IMR-90 (cell line): ENCODE results near the gene SPEF2. TPM values are rescaled to one million over a fixed set of nuclear protein-coding genes. Genes with fewer than 3 reads are reported as not detected.

ENCODE experiments used
- ATAC-seq: fragments of 200-7000 bp; cut with Tn5 transposase; 2 replicates; pipeline ENCODE4 v1.9.1; 2020; ENCODE audit warnings: low read depth, mild to moderate bottlenecking, moderate library complexity
- BruUV-seq: library from RNA; stranded (reverse); fragments of 400-500 nt; replicated peaks from 2 replicates; lab custom pipeline; 2021; lab: Mats Ljungman, UMichigan
- CTCF ChIA-PET: fragments of 300-600 bp; formaldehyde crosslinking; extraction: SDS; loops from one replicate; lab custom pipeline; 2021; ENCODE audit warnings: antibody characterized with exemption; lab: Yijun Ruan, JAX
- POLR2A ChIA-PET: fragments of 300-600 bp; sonication (Branson Sonifier 250); formaldehyde crosslinking; loops from one replicate; lab custom pipeline; 2022; ENCODE audit warnings: antibody characterized with exemption; ENCODE audit not compliant: unreplicated experiment; lab: Charles Lee
- DNase-seq: peaks from one replicate; pipeline ENCODE4 v3.0.0; 2013
- H2AFZ ChIP-seq: replicated peaks from 2 replicates; pipeline ENCODE3; 2013; ENCODE audit warnings: low read length, mild to moderate bottlenecking; ENCODE audit not compliant: poor library complexity
- H2AK5ac ChIP-seq: 2 replicates; pipeline ENCODE4 v1.6.1; 2013; ENCODE audit warnings: low read depth, low read length, inconsistent platforms
- H2AK9ac ChIP-seq: replicated peaks from 2 replicates; pipeline ENCODE3; 2013; ENCODE audit warnings: mild to moderate bottlenecking, low read depth, low read length, moderate library complexity; ENCODE audit not compliant: poor library complexity
- H2BK120ac ChIP-seq: 2 replicates; pipeline ENCODE4 v1.6.1; 2013; ENCODE audit warnings: low read depth, low read length, inconsistent platforms
- H2BK15ac ChIP-seq: 3 replicates; pipeline ENCODE4 v1.6.1; 2013; ENCODE audit warnings: low read depth, low read length, inconsistent platforms
- H2BK20ac ChIP-seq: 2 replicates; pipeline ENCODE4 v1.6.1; 2013; ENCODE audit warnings: low read depth, mild to moderate bottlenecking, inconsistent platforms, low read length, moderate library complexity
- H2BK5ac ChIP-seq: 2 replicates; pipeline ENCODE4 v1.6.1; 2013; ENCODE audit warnings: mild to moderate bottlenecking, low read depth, low read length, inconsistent platforms; ENCODE audit not compliant: poor library complexity, severe bottlenecking
- H3K14ac ChIP-seq: replicated peaks from 2 replicates; pipeline ENCODE4 v1.6.1; 2013; ENCODE audit warnings: low read depth, low read length, inconsistent platforms
- H3K18ac ChIP-seq: 2 replicates; pipeline ENCODE4 v1.6.1; 2013; ENCODE audit warnings: low read depth, low read length, control low read depth
- H3K23ac ChIP-seq: 2 replicates; pipeline ENCODE4 v1.6.1; 2013; ENCODE audit warnings: low read depth, low read length, inconsistent platforms
- H3K27ac ChIP-seq: 2 replicates; pipeline ENCODE4 v1.5.1; 2013; ENCODE audit warnings: mild to moderate bottlenecking, control low read depth, low read length; ENCODE audit not compliant: insufficient read depth
- H3K27me3 ChIP-seq: 2 replicates; pipeline ENCODE4 v1.6.1; 2013; ENCODE audit warnings: low read length; ENCODE audit not compliant: control insufficient read depth, insufficient read depth
- H3K36me3 ChIP-seq: 2 replicates; pipeline ENCODE4 v1.6.1; 2013; ENCODE audit warnings: low read length, mixed read lengths; ENCODE audit not compliant: control insufficient read depth, insufficient read depth
- H3K4ac ChIP-seq: 2 replicates; pipeline ENCODE4 v1.6.1; 2013; ENCODE audit warnings: low read depth, low read length, inconsistent platforms
- H3K4me1 ChIP-seq: 2 replicates; pipeline ENCODE4 v1.6.1; 2013; ENCODE audit warnings: low read length, mixed read lengths; ENCODE audit not compliant: control insufficient read depth, insufficient read depth
- H3K4me2 ChIP-seq: 2 replicates; pipeline ENCODE4 v1.6.1; 2013; ENCODE audit warnings: low read depth, mild to moderate bottlenecking, control low read depth, low read length, moderate library complexity
- H3K4me3 ChIP-seq: 2 replicates; pipeline ENCODE4 v1.5.1; 2013; ENCODE audit warnings: low read depth, mild to moderate bottlenecking, control low read depth, low read length, moderate library complexity; ENCODE audit not compliant: insufficient read depth
- H3K56ac ChIP-seq: 2 replicates; pipeline ENCODE4 v1.6.1; 2013; ENCODE audit warnings: low read length, inconsistent platforms; ENCODE audit not compliant: insufficient read depth; ENCODE audit errors: extremely low read depth
- H3K79me1 ChIP-seq, 2 experiments: 2 replicates each; pipeline ENCODE4 v1.6.1; 2013; ENCODE audit warnings: low read length in 2 of 2, inconsistent platforms in 1 of 2, low read depth in 1 of 2
- H3K9ac ChIP-seq: 2 replicates; pipeline ENCODE4 v1.6.1; 2013; ENCODE audit warnings: low read depth, low read length, control low read depth
- H3K9me1 ChIP-seq: 2 replicates; pipeline ENCODE4 v1.6.1; 2013; ENCODE audit warnings: low read length, inconsistent platforms; ENCODE audit not compliant: insufficient read depth
- H3K9me3 ChIP-seq: 2 replicates; pipeline ENCODE4 v1.6.1; 2013; ENCODE audit warnings: low read length; ENCODE audit not compliant: control insufficient read depth, insufficient read depth
- H4K20me1 ChIP-seq: 2 replicates; pipeline ENCODE4 v1.6.1; 2013; ENCODE audit warnings: low read length, inconsistent platforms; ENCODE audit not compliant: insufficient read depth
- H4K5ac ChIP-seq: 2 replicates; pipeline ENCODE4 v1.6.1; 2013; ENCODE audit warnings: mild to moderate bottlenecking, low read depth, low read length, control low read depth
- H4K8ac ChIP-seq, 2 experiments: 2 replicates each; pipeline ENCODE4 v1.6.1; 2013; ENCODE audit warnings: low read depth in 2 of 2, low read length in 2 of 2, control low read depth in 1 of 2, inconsistent platforms in 1 of 2
- H4K91ac ChIP-seq: 2 replicates; pipeline ENCODE4 v1.6.1; 2013; ENCODE audit warnings: low read depth, low read length, inconsistent platforms; ENCODE audit not compliant: insufficient read depth
- BHLHE40 ChIP-seq: fragments of 150-350 bp; IDR thresholded peaks from 2 replicates; pipeline ENCODE4 v1.6.1; 2016; ENCODE audit warnings: mild to moderate bottlenecking, low read depth, low read length
- CEBPB ChIP-seq: IDR thresholded peaks from 2 replicates; pipeline ENCODE4 v1.6.1; 2012; ENCODE audit warnings: low read depth, low read length, improper control_type of control experiment
- CHD1 ChIP-seq: IDR thresholded peaks from 2 replicates; pipeline ENCODE4 v1.6.1; 2012; ENCODE audit warnings: low read depth, low read length, improper control_type of control experiment
- CTCF ChIP-seq: conservative IDR thresholded peaks from 2 replicates; pipeline ENCODE4 v1.5.1; 2012; ENCODE audit warnings: mild to moderate bottlenecking, low read depth, low read length, improper control_type of control experiment
- ELK1 ChIP-seq: fragments of 150-350 bp; IDR thresholded peaks from 2 replicates; pipeline ENCODE4 v1.6.1; 2016; ENCODE audit warnings: low read depth, mild to moderate bottlenecking, low read length, moderate library complexity, borderline replicate concordance
- MAFK ChIP-seq: IDR thresholded peaks from 2 replicates; pipeline ENCODE4 v1.6.1; 2012; ENCODE audit warnings: low read depth, low read length, improper control_type of control experiment
- MAZ ChIP-seq: IDR thresholded peaks from 2 replicates; pipeline ENCODE4 v1.6.1; 2012; ENCODE audit warnings: low read depth, mild to moderate bottlenecking, low read length, improper control_type of control experiment, moderate library complexity, borderline replicate concordance
- MXI1 ChIP-seq: IDR thresholded peaks from 2 replicates; pipeline ENCODE4 v1.6.1; 2012; ENCODE audit warnings: low read depth, mild to moderate bottlenecking, low read length, moderate library complexity, borderline replicate concordance
- NFE2L2 ChIP-seq: fragments of 150-350 bp; IDR thresholded peaks from 2 replicates; pipeline ENCODE4 v1.6.1; 2016; ENCODE audit warnings: low read depth, mild to moderate bottlenecking, low read length
- POLR2A ChIP-seq: IDR thresholded peaks from 2 replicates; pipeline ENCODE4 v1.6.1; 2012; ENCODE audit warnings: mild to moderate bottlenecking, low read depth, low read length
- RAD21 ChIP-seq: IDR thresholded peaks from 2 replicates; pipeline ENCODE4 v1.6.1; 2012; ENCODE audit warnings: low read length, improper control_type of control experiment
- RCOR1 ChIP-seq: IDR thresholded peaks from 2 replicates; pipeline ENCODE4 v1.6.1; 2012; ENCODE audit warnings: mild to moderate bottlenecking, low read length, improper control_type of control experiment; ENCODE audit not compliant: insufficient replicate concordance
- RFX5 ChIP-seq: IDR thresholded peaks from 2 replicates; pipeline ENCODE4 v1.8.0; 2012; ENCODE audit warnings: low read depth, mild to moderate bottlenecking, low read length, moderate library complexity
- SMC3 ChIP-seq: fragments of 150-350 bp; IDR thresholded peaks from 2 replicates; pipeline ENCODE4 v1.6.1; 2016; ENCODE audit warnings: low read depth, mild to moderate bottlenecking, antibody characterized with exemption, low read length, moderate library complexity
- WGBS, 2 experiments: methylation state at CpG; one replicate each; pipeline versions ENCODE4 v1.1.5 to v1.1.7; 2013; ENCODE audit warnings: missing lambda C conversion rate in 2 of 2; ENCODE audit not compliant: insufficient read length in 1 of 2; ENCODE audit errors: extremely low coverage in 2 of 2; 5-methylcytosine and 5-hydroxymethylcytosine counted together
- dilution Hi-C: fragments of 300-500 bp; cut with HindIII; formaldehyde crosslinking; loops from one replicate; pipeline ENCODE4 v1.14.3; 2018; ENCODE audit warnings: low sequenced_read_pairs; ENCODE audit not compliant: unreplicated experiment
- in situ Hi-C: fragments of 300-500 bp; cut with MboI; formaldehyde crosslinking; loops from 3 replicates; pipeline ENCODE4 v1.14.3; 2019; ENCODE audit warnings: low sequenced_read_pairs, inconsistent platforms, mixed read lengths
- intact Hi-C: fragments of 100-400 bp; cut with micrococcal nuclease; formaldehyde crosslinking; loops from 2 replicates; pipeline ENCODE4 v1.10.0; 2022
- polyA plus RNA-seq, 3 experiments: library from polyadenylated mRNA; depleted of rRNA; stranded (reverse); fragments of >200 nt; gene quantifications; 2 replicates each; pipeline ENCODE4 v1.2.3, GENCODE V29; 2012; ENCODE audit warnings: low replicate concordance in 1 of 3
- total RNA-seq: library from RNA; depleted of rRNA; stranded (reverse); fragments of >200 nt; gene quantifications from 2 replicates; pipeline ENCODE4 v1.2.3, GENCODE V29; 2012

The SPEF2 gene
- total and polyA plus RNA-seq, 2 of the 4 experiments (the other 2 are of a cell fraction) = 1.7 to 2.3 TPM

- H4K5ac ChIP-seq = peak overlapping the region; percentile 67
- intact Hi-C loops = no loop called here
- peak overlapping the region; percentile 22; the same call in 1 of the 2 replicates for H3K4me3 ChIP-seq
- no peak overlapping the region for H3K56ac ChIP-seq
- H2BK5ac ChIP-seq = no peak overlapping the region
- H3K36me3 ChIP-seq = no peaks in the 10 kb centered on the region
- peaks cover 2% of the 10 kb centered on the region; the same call in 1 of the 2 replicates for H3K4me1 ChIP-seq
- no peak overlapping the region; the same call in 1 of the 2 replicates for H2BK20ac ChIP-seq
- WGBS, 2 experiments = no CpG with 5 or more reads among the region's 8 CpGs
- DNase-seq = peak; percentile 35
- H2AK9ac ChIP-seq = no peak overlapping the region
- in situ Hi-C loops = no loop called here
- POLR2A ChIA-PET = no interaction called here
- H3K27ac ChIP-seq = no peak overlapping the region
- H3K23ac ChIP-seq = peak overlapping the region; percentile 41; the same call in 1 of the 2 replicates
- BruUV-seq = no TSS peak
- H2BK120ac ChIP-seq = peak overlapping the region; percentile 51; the same call in 1 of the 2 replicates
- TF ChIP-seq ELK1 = no peak
- TF ChIP-seq RCOR1 = no peak
- TF ChIP-seq POLR2A = no peak
- no peak for TF ChIP-seq CHD1
- no peak for TF ChIP-seq MAZ
- TF ChIP-seq NFE2L2 = no peak
- no peak for TF ChIP-seq CEBPB
- no peak for TF ChIP-seq SMC3
- no peak for TF ChIP-seq CTCF
- no peak for TF ChIP-seq MXI1
- TF ChIP-seq RFX5 = no peak
- no peak for TF ChIP-seq MAFK
- no peak for TF ChIP-seq BHLHE40
- no peak for TF ChIP-seq RAD21
- peak overlapping the region; percentile 53 for H3K18ac ChIP-seq
- peak overlapping the region; percentile 20; the same call in 1 of the 2 replicates for H3K14ac ChIP-seq
- no peaks in the 10 kb centered on the region for H3K9me1 ChIP-seq
- peak overlapping the region in 1 of 2 experiments; percentile 75; a peak in 2 of 4 replicates for H4K8ac ChIP-seq
- no peak overlapping the region; the same call in 1 of the 2 replicates for H4K91ac ChIP-seq
- peak overlapping the region; percentile 12; the same call in 1 of the 3 replicates for H2BK15ac ChIP-seq
- CTCF ChIA-PET = interaction anchor here (0.9 to 1.0 kb wide), 2 partner anchors 16 to 92 kb away, joined by 3 read pairs; no protein-coding TSS in a partner anchor
- H3K9me3 ChIP-seq = peaks cover 2% of the 10 kb centered on the region; the same call in 1 of the 2 replicates
- dilution Hi-C loops = no loop called here
- H3K79me1 ChIP-seq = no peaks in the 10 kb centered on the region
- no peaks in the 10 kb centered on the region for H3K27me3 ChIP-seq
- peak overlapping the region; percentile 34; the same call in 1 of the 2 replicates for H3K4ac ChIP-seq
- no peak overlapping the region for H2AK5ac ChIP-seq
- peak overlapping the region; percentile 84 for H3K4me2 ChIP-seq
- H2AFZ ChIP-seq = peak overlapping the region; percentile 67
- H3K9ac ChIP-seq = peak overlapping the region; percentile 24
- no peaks in the 10 kb centered on the region for H4K20me1 ChIP-seq
- ATAC-seq = peak; percentile 44
Observed at GRCh38 chr5:35850967-35851680, 233.5 kb downstream of the SPEF2 start.
